CD4-positive, CD25-positive, alpha-beta regulatory T cell (primary cell): ENCODE results near the gene LRRC49. TPM values are rescaled to one million over a fixed set of nuclear protein-coding genes. Genes with fewer than 3 reads are reported as not detected.

Experiments used
- ATAC-seq, 2 donors: fragments of 150-1000 bp; cut with Tn5 transposase; one replicate each; pipeline ENCODE4 v1.10.0; 2021; ENCODE audit warnings: low read depth in 2 of 2, moderate number of reproducible peaks in 2 of 2, moderate library complexity in 1 of 2
- DNase-seq, 3 donors: peaks; one replicate each; pipeline versions ENCODE4 v3.0.0 to v3.0.0-alpha.2; 2012 to 2022; ENCODE audit warnings: mixed read lengths in 1 of 3
- H3K27ac ChIP-seq: one replicate; pipeline ENCODE4 v1.7.0; 2013; ENCODE audit warnings: mild to moderate bottlenecking, low read length; ENCODE audit not compliant: insufficient read depth, poor library complexity, severe bottlenecking
- H3K27me3 ChIP-seq: one replicate; pipeline ENCODE4 v1.7.0; 2013; ENCODE audit warnings: low read length; ENCODE audit not compliant: control insufficient read depth, insufficient read depth
- H3K36me3 ChIP-seq: one replicate; pipeline ENCODE4 v1.7.0; 2013; ENCODE audit warnings: mild to moderate bottlenecking, low read length, moderate library complexity; ENCODE audit not compliant: control insufficient read depth, insufficient read depth
- H3K4me1 ChIP-seq: 2 replicates; pipeline ENCODE4 v1.7.0; 2013; ENCODE audit warnings: mild to moderate bottlenecking, low read length; ENCODE audit not compliant: insufficient read depth, control insufficient read depth, poor library complexity, severe bottlenecking
- H3K4me3 ChIP-seq: one replicate; pipeline ENCODE4 v1.7.0; 2013; ENCODE audit warnings: low read depth, mild to moderate bottlenecking, low read length, moderate library complexity
- H3K9me3 ChIP-seq, 2 experiments: 1 replicate in 1 of 2; 2 replicates in 1 of 2; pipeline ENCODE4 v1.7.0; 2013; ENCODE audit warnings: low read length in 2 of 2, mild to moderate bottlenecking in 1 of 2, moderate library complexity in 1 of 2; ENCODE audit not compliant: control insufficient read depth in 2 of 2
- H3K27ac Mint-ChIP-seq, 3 donors: one replicate each; pipeline ENCODE4 v1.8.0; 2020 to 2022; ENCODE audit warnings: mild to moderate bottlenecking in 3 of 3, mixed read lengths in 3 of 3, moderate library complexity in 2 of 3
- H3K27me3 Mint-ChIP-seq: one replicate; pipeline ENCODE4 v1.8.0; 2022; ENCODE audit warnings: mild to moderate bottlenecking, mixed read lengths
- H3K36me3 Mint-ChIP-seq: one replicate; pipeline ENCODE4 v1.8.0; 2020; ENCODE audit warnings: mixed read lengths
- H3K4me1 Mint-ChIP-seq, 4 donors: one replicate each; pipeline ENCODE4 v1.8.0; 2020 to 2022; ENCODE audit warnings: mixed read lengths in 4 of 4, mild to moderate bottlenecking in 1 of 4
- H3K4me3 Mint-ChIP-seq, 4 donors: one replicate each; pipeline ENCODE4 v1.8.0; 2020 to 2022; ENCODE audit warnings: mild to moderate bottlenecking in 4 of 4, mixed read lengths in 4 of 4, moderate library complexity in 3 of 4
- H3K9me3 Mint-ChIP-seq, 7 donors: one replicate each; pipeline ENCODE4 v1.8.0; 2020 to 2022; ENCODE audit warnings: mixed read lengths in 7 of 7, mild to moderate bottlenecking in 3 of 7, moderate library complexity in 2 of 7
- polyA plus RNA-seq, 4 donors: library from polyadenylated mRNA; unstranded; fragments of 300-500 nt; fragmentation: Illumina TruSeq; gene quantifications; one replicate each; pipeline ENCODE4 v1.2.3, GENCODE V29; 2021
- total RNA-seq: library from RNA; stranded (reverse); gene quantifications from one replicate; pipeline ENCODE4 v1.2.3, GENCODE V29; 2022

LRRC49 gene
- total and polyA plus RNA-seq, 5 donors from 2014 or later, result 0.34 TPM; not detected in 4

- ATAC-seq, result no peak
- H3K27me3 Mint-ChIP-seq, result no peaks in the 10 kb centered on the region
- H3K4me3 ChIP-seq, result no peak overlapping the region
- H3K4me1 ChIP-seq, result no peaks in the 10 kb centered on the region
- no peaks in the 10 kb centered on the region for H3K36me3 Mint-ChIP-seq
- DNase-seq, result no peak
- H3K36me3 ChIP-seq, result no peaks in the 10 kb centered on the region
- no peaks in the 10 kb centered on the region for H3K27me3 ChIP-seq
- H3K9me3 ChIP-seq, result no peaks in the 10 kb centered on the region
- no peak overlapping the region for H3K4me3 Mint-ChIP-seq
- H3K4me1 Mint-ChIP-seq, result no peaks in the 10 kb centered on the region
- H3K9me3 Mint-ChIP-seq, result peaks cover 0 to 4% (median 0%) of the 10 kb centered on the region in 7 donors
- H3K27ac ChIP-seq, result no peak overlapping the region
- H3K27ac Mint-ChIP-seq, result no peak overlapping the region
Measured at GRCh38 chr15:71098920-71099319, 206.3 kb downstream of the LRRC49 start.

Other genes starting within 250 kb of the LRRC49 start
- not detected for gene UACA, start 129.3 kb upstream of the LRRC49 start, total RNA-seq
- gene UACA, start 129.3 kb upstream of the LRRC49 start, polyA plus RNA-seq, result under 1 TPM in 1 of 4 donors, not detected in 3; 0.47 TPM
- not detected for gene LARP6, start 38.7 kb upstream of the LRRC49 start, total RNA-seq
- gene LARP6, start 38.7 kb upstream of the LRRC49 start, polyA plus RNA-seq, result not detected
- gene THAP10, start 393 bp upstream of the LRRC49 start, total RNA-seq, result not detected
- gene THAP10, start 393 bp upstream of the LRRC49 start, polyA plus RNA-seq, result not detected
- not detected for gene THSD4, start 222.6 kb downstream of the LRRC49 start, total RNA-seq
- not detected for gene THSD4, start 222.6 kb downstream of the LRRC49 start, polyA plus RNA-seq